Activated CD8-positive, alpha-beta memory T cell treated with anti-CD3 and anti-CD28 coated beads for 24 hours (primary cell): ENCODE measurements around the gene RPLP2.

Experiments
- DNase-seq: peaks from one replicate; pipeline ENCODE4 v3.0.0-alpha.2; 2020

The RPLP2 gene

GRCh38 chr11:810040-810567 lies 337 bp downstream of the RPLP2 start:
- DNase-seq: no peak

- peak; percentile 65 for DNase-seq
Measured at GRCh38 chr11:811446-812245, 1.9 kb downstream of the RPLP2 start.

- peak; percentile 61 for DNase-seq
Measured at GRCh38 chr11:812390-812789, 2.6 kb downstream of the RPLP2 start.

- no peak for DNase-seq
Measured at GRCh38 chr11:813072-813455, 3.3 kb downstream of the RPLP2 start.

- peak; percentile 72 for DNase-seq
Measured at GRCh38 chr11:813456-814096, 3.8 kb downstream of the RPLP2 start.

GRCh38 chr11:815675-816432 lies 6.1 kb downstream of the RPLP2 start:
- no peak for DNase-seq

GRCh38 chr11:816433-816779 lies 6.6 kb downstream of the RPLP2 start:
- DNase-seq: no peak

- DNase-seq: no peak
Measured at GRCh38 chr11:818396-819128, 8.8 kb downstream of the RPLP2 start, which contains the start of gene PNPLA2. TSS of gene PNPLA2 (plus strand) at chr11:818914. CDS start at chr11:819719, 805 bp downstream.

- peak; percentile 95 for DNase-seq
Measured at GRCh38 chr11:819129-819931, 9.6 kb downstream of the RPLP2 start.

GRCh38 chr11:819943-820649 lies 10.3 kb downstream of the RPLP2 start:
- DNase-seq: peak; percentile 94

- DNase-seq: no peak
Measured at GRCh38 chr11:820655-821511, 11.1 kb downstream of the RPLP2 start.

GRCh38 chr11:821512-822371 lies 12.0 kb downstream of the RPLP2 start:
- DNase-seq: no peak

- DNase-seq: no peak
Measured at GRCh38 chr11:823441-824291, 13.9 kb downstream of the RPLP2 start.

GRCh38 chr11:824292-824880 lies 14.6 kb downstream of the RPLP2 start:
- DNase-seq: no peak

GRCh38 chr11:824942-825341 lies 15.2 kb downstream of the RPLP2 start:
- no peak for DNase-seq

- no peak for DNase-seq
Measured at GRCh38 chr11:825366-826226, 15.8 kb downstream of the RPLP2 start.

GRCh38 chr11:826227-826621 lies 16.5 kb downstream of the RPLP2 start:
- DNase-seq: no peak
